ENCODE data around the gene CAPN3. TPM values are rescaled to one million over a fixed set of nuclear protein-coding genes. Genes with fewer than 3 reads are reported as not detected.

CAPN3 gene
- total RNA-seq, 4 donors from 2014 or later: 0.82 to 8.8 (median 5.8) TPM

- Histone ChIP-seq H3K4me1 (peaks cover 0 to 21% (median 0%) of the 10 kb centered on the region in 3 donors), H3K36me3 (peaks cover 3 to 49% (median 7%) of the 10 kb centered on the region in 3 donors), H3K27ac (no peak overlapping the region), H3K27me3 (no peaks in the 10 kb centered on the region), H3K4me3 (no peak overlapping the region), H3K9me3 (no peaks in the 10 kb centered on the region)
- no peak for DNase-seq
- 92 to 98% methylated on average over 3 of the region's 3 CpGs for whole genome bisulfite sequencing, 2 donors
- TF ChIP-seq CTCF (IDR thresholded peaks at IDR 0.05) (no peak), POLR2A (IDR thresholded peaks at IDR 0.05) (no peak)
- intact Hi-C loops (cut with DNase I): no loop called here
Observed at GRCh38 chr15:42453826-42454225, 94.5 kb downstream of the CAPN3 start.

DNA sequence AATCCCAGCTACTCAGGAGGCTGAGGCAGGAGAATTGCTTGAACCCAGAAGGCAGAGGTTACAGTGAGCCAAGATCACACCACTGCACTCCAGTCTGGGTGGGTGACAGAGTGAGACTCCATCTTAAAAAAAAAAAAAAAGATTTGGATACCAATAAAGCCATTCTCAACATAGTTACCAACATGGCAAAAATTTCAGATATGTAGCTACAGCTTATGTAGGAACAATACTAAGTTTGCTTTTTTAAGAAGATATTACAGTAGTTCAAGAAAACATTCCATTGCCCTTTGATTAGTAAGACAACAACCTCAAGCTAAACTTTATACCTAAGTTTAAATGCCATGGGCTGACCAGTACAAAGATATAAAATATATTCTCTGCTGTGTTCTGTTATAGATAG lies 97.2 kb downstream of the CAPN3 start:
- no peaks in the 10 kb centered on the region for H3K27me3 ChIP-seq
- no peak for DNase-seq
- peaks cover 0 to 30% (median 5%) of the 10 kb centered on the region in 3 donors for H3K4me1 ChIP-seq
- H3K4me3 ChIP-seq: peak overlapping the region in 3 of 4 donors; percentile 24 to 53 (median 33)
- H3K27ac ChIP-seq: peak overlapping the region in 3 of 4 donors; percentile 81 to 87 (median 81)
- no peaks in the 10 kb centered on the region for H3K9me3 ChIP-seq
- intact Hi-C loops (cut with DNase I): no loop called here
- H3K36me3 ChIP-seq: peaks cover 2 to 22% (median 2%) of the 10 kb centered on the region in 3 donors
- no peak for TF ChIP-seq POLR2A (IDR thresholded peaks at IDR 0.05)
- no peak for TF ChIP-seq CTCF (IDR thresholded peaks at IDR 0.05)

DNA sequence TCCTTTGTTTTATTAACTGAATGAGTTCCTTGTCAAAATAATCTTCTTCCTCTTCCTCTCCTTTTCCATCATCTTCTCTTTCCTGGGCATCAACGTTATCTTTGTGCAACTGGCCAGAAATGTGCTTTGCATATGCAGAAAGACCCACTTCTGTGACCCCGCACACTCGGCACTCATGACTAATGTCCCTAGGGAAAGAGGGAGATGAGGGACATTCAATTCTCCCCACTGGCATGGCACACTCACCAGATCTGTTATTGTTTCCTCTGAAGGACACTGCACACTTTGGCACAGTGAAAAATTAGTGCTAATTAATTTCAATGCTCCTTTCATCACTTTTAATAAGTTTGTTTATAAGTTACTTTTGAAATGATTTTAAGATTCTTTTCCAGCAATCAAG lies 97.7 kb downstream of the CAPN3 start:
- TF ChIP-seq CTCF (IDR thresholded peaks at IDR 0.05) (no peak), POLR2A (IDR thresholded peaks at IDR 0.05) (no peak)
- intact Hi-C loops (cut with DNase I): no loop called here
- peaks cover 0 to 19% (median 0%) of the 10 kb centered on the region in 3 donors for H3K36me3 ChIP-seq
- H3K27ac ChIP-seq: peak overlapping the region; percentile 55 to 87 (median 81)
- 29 to 57% methylated on average over 3 of the region's 3 CpGs for WGBS, 2 donors
- DNase-seq: no peak
- H3K4me1 ChIP-seq: peaks cover 0 to 30% (median 5%) of the 10 kb centered on the region in 3 donors
- H3K9me3 ChIP-seq: no peaks in the 10 kb centered on the region
- no peaks in the 10 kb centered on the region for H3K27me3 ChIP-seq
- peak overlapping the region in 3 of 4 donors; percentile 24 to 53 (median 33) for H3K4me3 ChIP-seq

GRCh38 chr15:42457445-42458442 lies 98.4 kb downstream of the CAPN3 start:
- peak overlapping the region; percentile 55 to 87 (median 81) for H3K27ac ChIP-seq
- WGBS, 2 donors: 46 to 49% methylated on average over 8 of the region's 8 CpGs
- peak overlapping the region in 3 of 4 donors; percentile 24 to 53 (median 33) for H3K4me3 ChIP-seq
- H3K4me1 ChIP-seq: peaks cover 0 to 30% (median 5%) of the 10 kb centered on the region in 3 donors
- TF ChIP-seq POLR2A (IDR thresholded peaks at IDR 0.05) (no peak), CTCF (IDR thresholded peaks at IDR 0.05) (no peak)
- H3K36me3 ChIP-seq: peaks cover 0 to 25% (median 0%) of the 10 kb centered on the region in 3 donors
- intact Hi-C loops (cut with DNase I): no loop called here
- no peaks in the 10 kb centered on the region for H3K27me3 ChIP-seq
- no peaks in the 10 kb centered on the region for H3K9me3 ChIP-seq
- DNase-seq: no peak

GRCh38 chr15:42461261-42461660 lies 102.0 kb downstream of the CAPN3 start:
- no peaks in the 10 kb centered on the region for H3K27me3 ChIP-seq
- 50 to 53% methylated on average over 3 of the region's 3 CpGs for WGBS, 2 donors
- no peak overlapping the region for H3K4me3 ChIP-seq
- peaks cover 0 to 42% (median 0%) of the 10 kb centered on the region in 3 donors for H3K36me3 ChIP-seq
- no peak for DNase-seq
- intact Hi-C loops (cut with DNase I): no loop called here
- peaks cover 0 to 30% (median 5%) of the 10 kb centered on the region in 3 donors for H3K4me1 ChIP-seq
- no peaks in the 10 kb centered on the region for H3K9me3 ChIP-seq
- H3K27ac ChIP-seq: peak overlapping the region in 2 of 4 donors; percentile 23 to 87
- TF ChIP-seq POLR2A (IDR thresholded peaks at IDR 0.05) (no peak), CTCF (IDR thresholded peaks at IDR 0.05) (no peak)

Measured in esophagus squamous epithelium (tissue), 5 donors.